Colonic mucosa (tissue), 4 donors: ENCODE measurements around the gene ARHGEF4. TPM values are rescaled to one million over a fixed set of nuclear protein-coding genes. Genes with fewer than 3 reads are reported as not detected.

Experiments
- DNase-seq: peaks from one replicate; pipeline ENCODE4 v3.0.0-alpha.2; 2020
- H3K27ac ChIP-seq: fragments of 200-600 bp; one replicate; pipeline ENCODE4 v1.8.0; 2021
- H3K27me3 ChIP-seq: fragments of 200-600 bp; one replicate; pipeline ENCODE4 v1.8.0; 2021
- H3K36me3 ChIP-seq: fragments of 200-600 bp; one replicate; pipeline ENCODE4 v1.8.0; 2021
- H3K4me1 ChIP-seq: fragments of 200-600 bp; one replicate; pipeline ENCODE4 v1.8.0; 2021; ENCODE audit warnings: mild to moderate bottlenecking
- H3K4me3 ChIP-seq: fragments of 200-600 bp; one replicate; pipeline ENCODE4 v1.8.0; 2021
- H3K9ac ChIP-seq, 2 donors: one replicate each; pipeline ENCODE4 v1.7.0; 2013; ENCODE audit warnings: control low read depth in 2 of 2, low read depth in 2 of 2, low read length in 2 of 2
- H3K9me3 ChIP-seq: fragments of 200-600 bp; one replicate; pipeline ENCODE4 v1.8.0; 2021
- CTCF ChIP-seq: fragments of 200-600 bp; IDR thresholded peaks from one replicate; pipeline ENCODE4 v1.8.0; 2022; ENCODE audit warnings: antibody characterized with exemption, mild to moderate bottlenecking
- intact Hi-C: fragments of 100-400 bp; cut with DNase I; formaldehyde crosslinking; loops from one replicate; pipeline ENCODE4 v1.14.1; 2022
- total RNA-seq, 2 donors: library from RNA; stranded (reverse); fragmentation: NEBNext Ultra II Directional in 1 of 2; extraction: Animal tissue kit (Norgen Biotek cat#: 25700) in 1 of 2; gene quantifications; one replicate each; pipeline ENCODE4 v1.2.1, GENCODE V29; 2021
- donor health status: healthy.
- donor health status: DM: no; HTN: no; CAD: no.
- donor health status: DM: no; HTN: no; CAD: no.

ARHGEF4 gene
- total RNA-seq, 2 donors from 2014 or later = 1.6 to 2.6 TPM

GRCh38 chr2:131052741-131053263 is 216.1 kb downstream of the ARHGEF4 start:
- no peaks in the 10 kb centered on the region for H3K9me3 ChIP-seq
- no peak overlapping the region for H3K27ac ChIP-seq
- intact Hi-C loops = no loop called here
- H3K4me1 ChIP-seq = no peaks in the 10 kb centered on the region
- H3K4me3 ChIP-seq = no peak overlapping the region
- no peak for DNase-seq
- no peak overlapping the region for H3K9ac ChIP-seq
- no peaks in the 10 kb centered on the region for H3K27me3 ChIP-seq
- peaks cover 48% of the 10 kb centered on the region for H3K36me3 ChIP-seq
- TF ChIP-seq CTCF = no peak

GRCh38 chr2:131054488-131054887 is 217.8 kb downstream of the ARHGEF4 start:
- Histone ChIP-seq H3K36me3 (peaks cover 46% of the 10 kb centered on the region), H3K27me3 (no peaks in the 10 kb centered on the region), H3K27ac (no peak overlapping the region), H3K9me3 (no peaks in the 10 kb centered on the region), H3K4me1 (no peaks in the 10 kb centered on the region), H3K9ac (no peak overlapping the region), H3K4me3 (no peak overlapping the region)
- intact Hi-C loops = no loop called here
- no peak for DNase-seq
- TF ChIP-seq CTCF = no peak

GRCh38 chr2:131055169-131056065 is 218.7 kb downstream of the ARHGEF4 start:
- no peak for TF ChIP-seq CTCF
- H3K9ac ChIP-seq = no peak overlapping the region
- peaks cover 42% of the 10 kb centered on the region for H3K36me3 ChIP-seq
- no peaks in the 10 kb centered on the region for H3K4me1 ChIP-seq
- no peak for DNase-seq
- intact Hi-C loops = no loop called here
- no peak overlapping the region for H3K27ac ChIP-seq
- H3K4me3 ChIP-seq = no peak overlapping the region
- no peaks in the 10 kb centered on the region for H3K9me3 ChIP-seq
- no peaks in the 10 kb centered on the region for H3K27me3 ChIP-seq

GRCh38 chr2:131056204-131056931 is 219.7 kb downstream of the ARHGEF4 start:
- Histone ChIP-seq H3K27me3 (no peaks in the 10 kb centered on the region), H3K4me3 (no peak overlapping the region), H3K9ac (no peak overlapping the region), H3K9me3 (no peaks in the 10 kb centered on the region), H3K4me1 (no peaks in the 10 kb centered on the region), H3K36me3 (peaks cover 36% of the 10 kb centered on the region), H3K27ac (no peak overlapping the region)
- DNase-seq = no peak
- intact Hi-C loops = no loop called here
- TF ChIP-seq CTCF = no peak

- DNase-seq = no peak
- Histone ChIP-seq H3K36me3 (peaks cover 30% of the 10 kb centered on the region), H3K27me3 (no peaks in the 10 kb centered on the region), H3K27ac (no peak overlapping the region), H3K9ac (no peak overlapping the region), H3K9me3 (no peaks in the 10 kb centered on the region), H3K4me3 (no peak overlapping the region), H3K4me1 (no peaks in the 10 kb centered on the region)
- intact Hi-C loops = no loop called here
- no peak for TF ChIP-seq CTCF
Measured at GRCh38 chr2:131056932-131057287, 220.2 kb downstream of the ARHGEF4 start.
